NCI-H2196 treated with DMSO at 0.1 percent for 48 hours (cell line): Measurements from ENCODE around the gene CTU2.

ENCODE experiments used
- DNase-seq: peaks from one replicate; lab custom pipeline; 2025; ENCODE audit not compliant: unreplicated experiment; lab: John Stamatoyannopoulos, UW

CTU2 gene

GRCh38 chr16:88681084-88681680 lies 25.1 kb upstream of the CTU2 start:
- no peak for DNase-seq

DNA sequence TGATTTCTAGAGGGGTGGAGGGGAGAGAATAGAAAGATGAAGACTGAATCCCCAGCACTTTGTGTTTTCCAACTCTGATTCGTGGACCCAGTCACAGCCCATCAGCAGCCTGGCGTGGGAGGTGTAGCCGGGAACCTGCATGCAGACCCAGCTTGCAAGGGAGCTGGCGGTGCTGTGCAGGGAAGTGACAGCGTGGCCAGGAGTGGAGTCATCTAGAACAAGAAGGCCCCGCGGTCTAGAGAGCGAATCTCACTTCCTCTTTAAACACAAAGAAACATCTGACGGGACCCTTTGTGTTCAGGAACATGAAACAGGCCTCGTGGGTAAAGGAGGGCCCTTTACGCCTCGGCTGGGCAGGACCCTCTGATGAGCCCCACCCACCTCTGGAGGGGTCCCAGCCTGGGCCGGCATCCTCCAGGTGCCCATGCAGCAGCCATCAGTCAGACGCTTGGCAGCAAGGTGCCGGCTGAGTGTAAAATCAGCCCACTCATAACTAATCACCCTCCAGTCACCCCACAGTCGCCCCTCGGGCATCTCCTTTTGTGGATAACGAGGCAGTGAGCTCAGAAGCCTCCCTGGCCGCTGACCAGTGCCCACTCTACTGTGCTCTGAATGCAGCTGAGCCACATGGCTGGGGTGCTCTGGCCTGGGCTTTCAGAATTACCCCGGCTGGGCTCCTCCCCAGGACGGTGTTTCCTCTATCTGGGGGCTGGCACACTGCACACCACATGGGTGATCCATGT lies 24.4 kb upstream of the CTU2 start:
- DNase-seq: no peak

GRCh38 chr16:88684569-88685155 lies 21.6 kb upstream of the CTU2 start:
- DNase-seq: no peak

- DNase-seq: no peak
Measured at GRCh38 chr16:88685156-88686061, 20.9 kb upstream of the CTU2 start.

- DNase-seq: peak; percentile 50
Measured at GRCh38 chr16:88686062-88686438, 20.3 kb upstream of the CTU2 start.

GRCh38 chr16:88686439-88687253 lies 19.7 kb upstream of the CTU2 start, which contains the start of gene SNAI3:
Gene SNAI3, minus strand, starts transcription at chr16:88686507. Its CDS starts 101 bp downstream, at chr16:88686406.
- peak; percentile 50 for DNase-seq

DNA sequence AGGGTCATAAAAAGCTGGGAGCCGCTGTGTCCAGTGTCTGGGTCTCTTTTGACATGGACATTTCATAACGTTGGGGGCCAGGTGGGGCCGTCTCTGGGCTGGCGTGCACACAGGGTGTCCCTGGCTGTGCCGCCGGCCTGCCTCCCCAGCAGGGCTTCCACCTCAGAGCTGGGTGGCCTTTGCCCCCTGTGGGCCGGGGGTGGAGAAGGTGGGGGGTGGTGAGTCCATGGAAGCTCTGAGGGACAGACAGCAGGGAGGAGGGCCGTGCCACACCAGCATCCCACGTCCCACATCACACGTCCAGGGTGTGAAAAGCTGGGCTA lies 19.1 kb upstream of the CTU2 start:
- DNase-seq: no peak

GRCh38 chr16:88687676-88688012 lies 18.7 kb upstream of the CTU2 start:
- DNase-seq: no peak

- peak; percentile 59 for DNase-seq
Measured at GRCh38 chr16:88688013-88688778, 18.1 kb upstream of the CTU2 start.

DNA sequence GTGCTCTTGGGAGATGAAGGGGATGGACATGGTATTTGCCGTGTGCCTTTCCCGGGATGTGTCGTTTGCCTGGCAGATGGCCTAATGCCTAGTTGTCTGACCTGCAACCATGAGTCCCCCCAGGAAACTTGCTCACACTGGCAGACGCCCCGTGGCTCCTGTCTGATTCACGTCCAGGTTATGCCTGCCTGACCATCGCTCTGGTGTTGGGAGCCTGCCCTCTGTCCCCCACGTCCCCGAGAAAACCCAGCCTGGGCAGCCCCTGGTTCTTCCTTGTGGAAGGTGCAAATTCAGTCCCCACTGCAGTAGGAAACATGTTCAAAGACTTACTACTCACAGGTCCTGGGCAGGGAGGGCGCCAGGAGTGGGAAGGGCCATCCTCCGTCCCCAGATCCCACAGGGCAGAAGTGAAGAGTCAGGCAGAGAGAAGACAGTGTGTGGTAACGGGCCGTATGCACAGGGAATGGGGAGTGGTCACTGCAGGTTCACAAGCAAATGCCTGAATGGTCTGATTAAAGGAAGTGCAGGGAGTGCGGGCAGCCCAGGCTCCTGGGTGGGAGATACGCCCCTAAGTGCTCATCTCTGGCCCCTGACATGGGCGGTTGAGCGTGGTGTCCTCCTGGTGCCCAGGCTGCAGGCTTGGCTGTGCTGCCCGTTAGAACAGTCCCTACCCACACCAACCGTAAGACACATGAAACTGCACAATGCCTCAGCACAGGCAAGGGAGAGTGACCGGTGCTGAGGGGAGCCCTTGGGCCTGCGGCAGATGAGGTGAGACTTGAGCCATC lies 15.8 kb upstream of the CTU2 start:
- no peak for DNase-seq

GRCh38 chr16:88691129-88691813 lies 15.0 kb upstream of the CTU2 start:
- DNase-seq: no peak

DNA sequence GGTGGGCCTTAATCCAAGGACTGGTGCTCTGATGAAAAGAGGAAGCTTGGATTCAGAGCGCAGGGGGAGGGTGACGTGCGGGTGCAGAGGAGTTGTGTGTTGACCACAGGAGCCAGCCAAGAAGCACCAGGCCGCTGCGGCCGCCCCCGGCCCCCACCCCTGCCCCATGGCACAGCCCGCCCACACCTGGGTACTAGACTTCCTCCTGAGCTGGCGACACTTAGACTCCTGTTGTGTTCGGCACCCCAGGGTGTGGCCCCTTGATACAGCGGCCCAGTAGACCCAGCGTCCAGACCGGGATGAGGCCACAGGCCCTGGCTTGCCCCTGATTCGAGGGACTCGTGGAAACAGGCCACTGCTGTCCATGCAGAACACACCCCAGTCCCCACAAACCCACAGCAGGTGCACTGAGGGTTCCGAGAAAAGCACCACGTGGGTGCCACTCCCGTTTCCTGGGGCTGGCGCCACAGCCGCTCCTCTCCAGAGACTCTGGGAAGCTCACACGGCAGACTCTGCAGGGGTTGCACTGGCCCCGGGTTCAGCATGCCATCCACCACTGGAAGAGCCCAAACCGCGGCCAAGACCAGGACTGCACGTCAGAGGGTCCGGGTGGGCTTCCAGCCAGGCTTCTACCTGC lies 14.3 kb upstream of the CTU2 start:
- DNase-seq: no peak

DNA sequence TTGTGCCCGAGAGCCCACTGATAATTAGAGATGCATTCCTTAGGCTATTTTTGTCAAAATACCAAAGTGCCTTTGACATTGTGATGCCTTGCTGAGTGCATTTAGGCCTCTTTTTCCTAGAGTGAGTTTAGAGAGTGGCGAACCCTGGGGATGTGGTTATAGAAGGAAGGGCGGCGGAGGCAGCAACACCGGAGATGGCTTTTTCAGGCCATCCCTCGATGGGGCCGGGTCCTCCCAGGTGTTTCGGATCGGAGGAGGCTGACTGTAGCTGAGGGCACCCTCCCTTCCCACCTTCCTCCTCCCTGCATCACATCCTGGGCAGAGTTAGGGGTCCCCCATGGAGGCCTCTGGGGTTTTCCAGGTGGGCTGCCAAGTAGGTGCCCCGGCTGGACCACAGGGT lies 13.4 kb upstream of the CTU2 start:
- DNase-seq: no peak

DNA sequence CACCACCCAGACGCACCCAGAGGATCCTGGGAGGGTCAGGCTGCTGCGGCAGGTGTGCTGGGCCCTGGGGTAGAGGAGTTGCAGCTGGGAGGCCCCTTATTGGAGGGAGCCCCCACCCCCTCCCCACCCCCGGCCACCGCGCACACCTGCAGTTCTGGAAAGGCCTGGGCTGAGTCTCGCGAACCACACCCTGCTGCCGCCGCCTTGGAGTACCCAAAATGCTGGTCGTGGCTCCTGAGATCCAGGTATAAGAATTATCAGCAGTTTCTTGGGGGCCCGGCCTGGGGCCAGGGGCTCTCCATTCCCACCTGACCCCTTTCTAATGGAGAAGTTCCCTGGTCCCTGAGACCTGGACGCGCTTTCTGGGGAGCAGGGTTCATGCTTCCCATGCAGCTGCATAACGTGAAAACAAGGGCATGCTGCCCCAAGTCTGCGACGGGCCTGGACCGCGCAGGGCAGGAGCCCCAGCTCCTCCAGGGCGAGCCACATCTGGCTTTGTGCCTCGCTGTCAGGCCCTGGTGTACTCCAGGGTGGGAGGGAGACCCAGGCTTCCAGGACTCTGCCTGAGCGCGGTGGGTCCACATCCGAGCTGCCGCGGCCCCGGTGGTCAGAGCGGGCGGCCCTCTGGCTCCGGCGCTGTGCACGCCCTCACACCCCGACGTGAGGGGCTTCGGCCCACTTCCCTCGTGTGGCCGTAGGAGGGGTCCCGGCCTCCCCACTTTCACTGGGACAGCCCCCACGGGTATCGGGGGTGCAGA lies 12.7 kb upstream of the CTU2 start:
- DNase-seq: no peak

DNA sequence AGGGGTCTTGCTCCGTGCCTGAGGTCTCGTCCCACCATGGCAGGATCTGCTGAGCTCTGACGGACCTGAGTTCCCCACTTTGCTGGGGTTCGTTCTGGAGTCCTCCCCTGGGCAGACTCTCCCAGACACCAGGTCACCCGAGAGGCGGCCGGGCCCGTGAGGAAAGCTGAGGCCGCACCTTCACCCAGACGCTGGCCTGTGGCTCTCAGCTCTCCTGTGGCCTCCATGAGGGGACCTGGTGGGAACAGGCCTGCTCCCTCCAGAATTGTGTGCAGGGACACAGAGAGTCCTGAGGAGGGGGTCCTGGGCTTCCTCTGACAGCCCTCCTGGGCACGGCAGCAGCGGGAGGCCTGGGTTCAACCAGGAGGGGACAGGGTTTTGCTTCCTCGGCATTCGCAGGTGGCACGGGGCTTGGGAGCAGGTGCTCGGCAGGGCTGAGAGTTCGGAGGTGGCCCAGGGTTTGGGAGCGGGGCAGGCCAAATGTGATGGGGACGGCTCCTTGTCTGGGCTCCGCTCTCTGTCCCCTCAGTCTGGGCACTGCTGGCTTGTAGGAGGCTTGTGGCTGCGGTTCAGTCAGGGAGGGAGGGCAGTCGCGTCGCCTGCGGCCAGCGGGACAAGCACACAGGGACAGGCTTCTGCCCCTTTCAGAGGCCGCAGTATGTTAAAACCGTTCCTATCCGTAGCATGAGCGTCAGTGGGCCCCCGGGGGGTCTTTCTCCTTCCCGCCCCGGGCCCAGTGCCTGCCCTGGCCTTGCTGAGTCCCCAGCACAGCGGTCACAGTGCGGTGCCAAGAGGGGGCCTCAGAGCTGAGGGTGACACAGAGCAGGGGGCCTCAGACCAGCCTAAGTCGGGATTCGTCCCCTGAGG lies 11.8 kb upstream of the CTU2 start:
- no peak for DNase-seq

GRCh38 chr16:88695218-88695617 lies 11.1 kb upstream of the CTU2 start:
- DNase-seq: no peak

DNA sequence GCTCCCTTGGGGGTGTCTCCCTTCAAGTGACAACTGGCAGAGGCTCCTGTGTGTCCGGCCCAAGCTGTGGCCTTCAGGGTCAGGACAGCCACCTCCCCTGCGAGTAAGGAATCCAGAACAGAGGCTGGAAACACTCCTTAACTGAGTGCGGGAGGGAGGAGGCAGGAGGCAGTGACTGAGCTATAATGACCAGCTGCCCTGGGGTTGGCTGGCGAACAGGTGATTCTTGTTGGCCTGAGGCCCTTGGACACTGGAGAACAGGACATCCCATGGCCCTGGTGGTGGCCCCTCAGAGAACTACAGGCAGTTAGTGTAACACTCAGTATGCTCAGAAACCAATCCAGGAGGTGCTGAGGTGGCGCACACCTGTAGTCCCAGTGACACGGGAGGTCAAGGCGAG lies 10.6 kb upstream of the CTU2 start:
- no peak for DNase-seq
